Measurements from ENCODE around the gene CAMTA1. TPM values are rescaled to one million over a fixed set of nuclear protein-coding genes. Genes with fewer than 3 reads are reported as not detected.

CAMTA1 gene
- total RNA-seq, 1 experiment from 2014 or later = 118 TPM

GRCh38 chr1:6882414-6882813, 97.2 kb downstream of the CAMTA1 start:
- no peak for DNase-seq
- Histone ChIP-seq H3K4me2 (ENCODE audit: low read depth, low read length, poor library complexity, severe bottlenecking) (no peak overlapping the region), H4K20me1 (ENCODE audit: insufficient read depth, low read depth, low read length) (no peaks in the 10 kb centered on the region), H3K9ac (ENCODE audit: low read length) (no peak overlapping the region), H3K27me3 (ENCODE audit: low read length) (no peaks in the 10 kb centered on the region), H3K27ac (ENCODE audit: low read length) (no peak overlapping the region), H3K4me1 (ENCODE audit: low read length) (no peaks in the 10 kb centered on the region), H3K79me2 (ENCODE audit: low read length) (peaks cover 6% of the 10 kb centered on the region; the same call in 1 of the 2 replicates), H3K4me3 (ENCODE audit: low read length) (no peak overlapping the region), H2AFZ (ENCODE audit: low read length) (no peak overlapping the region), H3K9me2 (replicated peaks; ENCODE audit: insufficient read depth, low read length) (no peaks in the 10 kb centered on the region), H3K9me3 (ENCODE audit: low read length) (no peaks in the 10 kb centered on the region), H3K36me3 (ENCODE audit: insufficient read depth, low read length) (no peaks in the 10 kb centered on the region)

- H3K9ac ChIP-seq (ENCODE audit: low read length) = no peak overlapping the region
Measured at GRCh38 chr1:6884652-6885153, 99.4 kb downstream of the CAMTA1 start.

GRCh38 chr1:6885426-6885825, 100.2 kb downstream of the CAMTA1 start:
- Histone ChIP-seq H3K79me2 (ENCODE audit: low read length) (peaks cover 2% of the 10 kb centered on the region; the same call in 1 of the 2 replicates), H3K9ac (ENCODE audit: low read length) (no peak overlapping the region), H3K9me2 (replicated peaks; ENCODE audit: insufficient read depth, low read length) (no peaks in the 10 kb centered on the region), H3K4me1 (ENCODE audit: low read length) (no peaks in the 10 kb centered on the region), H2AFZ (ENCODE audit: low read length) (no peak overlapping the region), H3K36me3 (ENCODE audit: insufficient read depth, low read length) (no peaks in the 10 kb centered on the region), H3K4me3 (ENCODE audit: low read length) (no peak overlapping the region), H4K20me1 (ENCODE audit: insufficient read depth, low read depth, low read length) (no peaks in the 10 kb centered on the region; the same call in 1 of the 2 replicates), H3K27ac (ENCODE audit: low read length) (no peak overlapping the region), H3K9me3 (ENCODE audit: low read length) (no peaks in the 10 kb centered on the region), H3K27me3 (ENCODE audit: low read length) (no peaks in the 10 kb centered on the region), H3K4me2 (ENCODE audit: low read depth, low read length, poor library complexity, severe bottlenecking) (no peak overlapping the region)
- no peak for DNase-seq

More at GRCh38 chr1:6884652-6885153, 99.4 kb downstream of the CAMTA1 start:
- Histone ChIP-seq H4K20me1 (ENCODE audit: insufficient read depth, low read depth, low read length) (no peaks in the 10 kb centered on the region; the same call in 1 of the 2 replicates), H2AFZ (ENCODE audit: low read length) (no peak overlapping the region), H3K9me3 (ENCODE audit: low read length) (no peaks in the 10 kb centered on the region), H3K79me2 (ENCODE audit: low read length) (peaks cover 2% of the 10 kb centered on the region; the same call in 1 of the 2 replicates), H3K4me1 (ENCODE audit: low read length) (no peaks in the 10 kb centered on the region), H3K27ac (ENCODE audit: low read length) (no peak overlapping the region), H3K4me3 (ENCODE audit: low read length) (no peak overlapping the region), H3K4me2 (ENCODE audit: low read depth, low read length, poor library complexity, severe bottlenecking) (no peak overlapping the region), H3K9me2 (replicated peaks; ENCODE audit: insufficient read depth, low read length) (no peaks in the 10 kb centered on the region), H3K36me3 (ENCODE audit: insufficient read depth, low read length) (no peaks in the 10 kb centered on the region), H3K27me3 (ENCODE audit: low read length) (no peaks in the 10 kb centered on the region)
- no peak for DNase-seq

- DNase-seq = no peak
- Histone ChIP-seq H3K4me1 (ENCODE audit: low read length) (no peaks in the 10 kb centered on the region), H2AFZ (ENCODE audit: low read length) (no peak overlapping the region), H4K20me1 (ENCODE audit: insufficient read depth, low read depth, low read length) (no peaks in the 10 kb centered on the region; the same call in 1 of the 2 replicates), H3K79me2 (ENCODE audit: low read length) (0 out of 2 replicates have a peak, but pooled peaks cover 2% of the 10 kb centered on the region), H3K36me3 (ENCODE audit: insufficient read depth, low read length) (no peaks in the 10 kb centered on the region), H3K4me2 (ENCODE audit: low read depth, low read length, poor library complexity, severe bottlenecking) (no peak overlapping the region), H3K9me3 (ENCODE audit: low read length) (no peaks in the 10 kb centered on the region), H3K9me2 (replicated peaks; ENCODE audit: insufficient read depth, low read length) (no peaks in the 10 kb centered on the region), H3K27ac (ENCODE audit: low read length) (no peak overlapping the region), H3K9ac (ENCODE audit: low read length) (no peak overlapping the region), H3K27me3 (ENCODE audit: low read length) (no peaks in the 10 kb centered on the region), H3K4me3 (ENCODE audit: low read length) (no peak overlapping the region)
Measured at GRCh38 chr1:6886523-6886922, 101.3 kb downstream of the CAMTA1 start.

GRCh38 chr1:6888268-6888667, 103.0 kb downstream of the CAMTA1 start:
- Histone ChIP-seq H3K9ac (ENCODE audit: low read length) (no peak overlapping the region), H3K27me3 (ENCODE audit: low read length) (no peaks in the 10 kb centered on the region), H3K4me3 (ENCODE audit: low read length) (no peak overlapping the region), H3K79me2 (ENCODE audit: low read length) (0 out of 2 replicates have a peak, but pooled peaks cover 2% of the 10 kb centered on the region), H3K4me1 (ENCODE audit: low read length) (no peaks in the 10 kb centered on the region), H2AFZ (ENCODE audit: low read length) (no peak overlapping the region), H3K4me2 (ENCODE audit: low read depth, low read length, poor library complexity, severe bottlenecking) (no peak overlapping the region), H3K36me3 (ENCODE audit: insufficient read depth, low read length) (no peaks in the 10 kb centered on the region), H3K9me3 (ENCODE audit: low read length) (no peaks in the 10 kb centered on the region), H3K9me2 (replicated peaks; ENCODE audit: insufficient read depth, low read length) (no peaks in the 10 kb centered on the region), H3K27ac (ENCODE audit: low read length) (no peak overlapping the region), H4K20me1 (ENCODE audit: insufficient read depth, low read depth, low read length) (no peaks in the 10 kb centered on the region; the same call in 1 of the 2 replicates)
- DNase-seq = no peak

- no peak overlapping the region for H3K27ac ChIP-seq (ENCODE audit: low read length)
- H4K20me1 ChIP-seq (ENCODE audit: insufficient read depth, low read depth, low read length) = no peaks in the 10 kb centered on the region; the same call in 1 of the 2 replicates
- H3K79me2 ChIP-seq (ENCODE audit: low read length) = no peaks in the 10 kb centered on the region
Measured at GRCh38 chr1:6888870-6889269, 103.6 kb downstream of the CAMTA1 start.

GRCh38 chr1:6889875-6890480, 104.7 kb downstream of the CAMTA1 start:
- H4K20me1 ChIP-seq (ENCODE audit: insufficient read depth, low read depth, low read length) = no peaks in the 10 kb centered on the region; the same call in 1 of the 2 replicates
- no peak overlapping the region for H3K4me3 ChIP-seq (ENCODE audit: low read length)
- no peak overlapping the region for H3K27ac ChIP-seq (ENCODE audit: low read length)
- no peak overlapping the region for H2AFZ ChIP-seq (ENCODE audit: low read length)
- peaks cover 3% of the 10 kb centered on the region for H3K4me1 ChIP-seq (ENCODE audit: low read length)
- H3K9ac ChIP-seq (ENCODE audit: low read length) = no peak overlapping the region
- H3K79me2 ChIP-seq (ENCODE audit: low read length) = no peaks in the 10 kb centered on the region
- no peaks in the 10 kb centered on the region for H3K36me3 ChIP-seq (ENCODE audit: insufficient read depth, low read length)
- H3K9me3 ChIP-seq (ENCODE audit: low read length) = no peaks in the 10 kb centered on the region
- no peak overlapping the region for H3K4me2 ChIP-seq (ENCODE audit: low read depth, low read length, poor library complexity, severe bottlenecking)
- no peaks in the 10 kb centered on the region for H3K27me3 ChIP-seq (ENCODE audit: low read length)
- peak; percentile 81 for DNase-seq
- no peaks in the 10 kb centered on the region for H3K9me2 ChIP-seq (replicated peaks; ENCODE audit: insufficient read depth, low read length)

More at GRCh38 chr1:6888870-6889269, 103.6 kb downstream of the CAMTA1 start:
- H3K9ac ChIP-seq (ENCODE audit: low read length) = no peak overlapping the region
- H3K27me3 ChIP-seq (ENCODE audit: low read length) = no peaks in the 10 kb centered on the region
- H3K9me2 ChIP-seq (replicated peaks; ENCODE audit: insufficient read depth, low read length) = no peaks in the 10 kb centered on the region
- no peaks in the 10 kb centered on the region for H3K36me3 ChIP-seq (ENCODE audit: insufficient read depth, low read length)
- H3K9me3 ChIP-seq (ENCODE audit: low read length) = no peaks in the 10 kb centered on the region
- no peak overlapping the region for H3K4me2 ChIP-seq (ENCODE audit: low read depth, low read length, poor library complexity, severe bottlenecking)
- H2AFZ ChIP-seq (ENCODE audit: low read length) = no peak overlapping the region
- H3K4me3 ChIP-seq (ENCODE audit: low read length) = no peak overlapping the region
- peaks cover 2% of the 10 kb centered on the region for H3K4me1 ChIP-seq (ENCODE audit: low read length)
- DNase-seq = no peak

GRCh38 chr1:6890686-6891085, 105.4 kb downstream of the CAMTA1 start:
- Histone ChIP-seq H4K20me1 (ENCODE audit: insufficient read depth, low read depth, low read length) (no peaks in the 10 kb centered on the region; the same call in 1 of the 2 replicates), H2AFZ (ENCODE audit: low read length) (no peak overlapping the region), H3K36me3 (ENCODE audit: insufficient read depth, low read length) (no peaks in the 10 kb centered on the region), H3K79me2 (ENCODE audit: low read length) (no peaks in the 10 kb centered on the region), H3K27me3 (ENCODE audit: low read length) (no peaks in the 10 kb centered on the region), H3K9me3 (ENCODE audit: low read length) (no peaks in the 10 kb centered on the region), H3K4me3 (ENCODE audit: low read length) (no peak overlapping the region), H3K4me1 (ENCODE audit: low read length) (peaks cover 3% of the 10 kb centered on the region), H3K9ac (ENCODE audit: low read length) (no peak overlapping the region), H3K4me2 (ENCODE audit: low read depth, low read length, poor library complexity, severe bottlenecking) (no peak overlapping the region), H3K9me2 (replicated peaks; ENCODE audit: insufficient read depth, low read length) (no peaks in the 10 kb centered on the region), H3K27ac (ENCODE audit: low read length) (no peak overlapping the region)
- DNase-seq = no peak
